HG02943 (cell line): ENCODE results near the gene DIDO1.

Experiments used
- ATAC-seq: cut with Tn5 transposase; IDR thresholded peaks from one replicate; pipeline ENCODE4 v1.9.1; 2021; ENCODE audit warnings: mild to moderate bottlenecking, low read depth, moderate library complexity; ENCODE audit not compliant: unreplicated experiment

The DIDO1 gene

GRCh38 chr20:62898093-62898964 is 28.0 kb downstream of the DIDO1 start:
- ATAC-seq: no peak

- ATAC-seq: no peak
Observed at GRCh38 chr20:62897666-62898065, 28.6 kb downstream of the DIDO1 start.

- no peak for ATAC-seq
Observed at GRCh38 chr20:62896526-62896925, 29.8 kb downstream of the DIDO1 start.

- no peak for ATAC-seq
Observed at GRCh38 chr20:62895539-62895938, 30.8 kb downstream of the DIDO1 start.

- no peak for ATAC-seq
Observed at GRCh38 chr20:62894261-62894660, 32.0 kb downstream of the DIDO1 start.

GRCh38 chr20:62893700-62894099 is 32.6 kb downstream of the DIDO1 start:
- ATAC-seq: no peak

- ATAC-seq: no peak
Observed at GRCh38 chr20:62892348-62893304, 33.7 kb downstream of the DIDO1 start.

GRCh38 chr20:62891111-62891510 is 35.2 kb downstream of the DIDO1 start:
- no peak for ATAC-seq

GRCh38 chr20:62890444-62890843 is 35.9 kb downstream of the DIDO1 start:
- no peak for ATAC-seq

- no peak for ATAC-seq
Observed at GRCh38 chr20:62889871-62890270, 36.4 kb downstream of the DIDO1 start.

GRCh38 chr20:62889411-62889810 is 36.9 kb downstream of the DIDO1 start:
- no peak for ATAC-seq

- ATAC-seq: no peak
Observed at GRCh38 chr20:62888910-62889309, 37.4 kb downstream of the DIDO1 start.

GRCh38 chr20:62888406-62888805 is 37.9 kb downstream of the DIDO1 start:
- ATAC-seq: no peak

- ATAC-seq: no peak
Observed at GRCh38 chr20:62887860-62888239, 38.5 kb downstream of the DIDO1 start.

GRCh38 chr20:62887152-62887859 is 39.0 kb downstream of the DIDO1 start:
- ATAC-seq: no peak

- no peak for ATAC-seq
Observed at GRCh38 chr20:62886709-62887058, 39.6 kb downstream of the DIDO1 start.

- no peak for ATAC-seq
Observed at GRCh38 chr20:62885896-62886708, 40.2 kb downstream of the DIDO1 start.

GRCh38 chr20:62885046-62885895 is 41.0 kb downstream of the DIDO1 start:
- no peak for ATAC-seq

GRCh38 chr20:62884556-62884955 is 41.7 kb downstream of the DIDO1 start:
- ATAC-seq: no peak
